ENCODE results near the gene IKZF1.

IKZF1 gene

GRCh38 chr7:50436133-50436806 lies 131.8 kb downstream of the IKZF1 start:
- Histone ChIP-seq H3K36me3 (ENCODE audit: insufficient read depth, low read length) (peaks cover 9% of the 10 kb centered on the region), H3K4me1 (ENCODE audit: insufficient read depth, low read length) (peaks cover 5% of the 10 kb centered on the region), H3K9ac (ENCODE audit: low read depth, low read length) (no peak overlapping the region), H3K9me3 (ENCODE audit: control insufficient read depth, insufficient read depth, low read length) (peaks cover 7% of the 10 kb centered on the region)

- H3K4me1 ChIP-seq (ENCODE audit: insufficient read depth, low read length): 0 out of 2 replicates have a peak, but pooled peaks cover 5% of the 10 kb centered on the region
- H3K9me3 ChIP-seq (ENCODE audit: control insufficient read depth, insufficient read depth, low read length): no peaks in the 10 kb centered on the region
- H3K9ac ChIP-seq (ENCODE audit: low read depth, low read length): no peak overlapping the region
- H3K36me3 ChIP-seq (ENCODE audit: insufficient read depth, low read length): peaks cover 8% of the 10 kb centered on the region; the same call in 1 of the 2 replicates
Measured at GRCh38 chr7:50446542-50446960, 142.0 kb downstream of the IKZF1 start.

DNA sequence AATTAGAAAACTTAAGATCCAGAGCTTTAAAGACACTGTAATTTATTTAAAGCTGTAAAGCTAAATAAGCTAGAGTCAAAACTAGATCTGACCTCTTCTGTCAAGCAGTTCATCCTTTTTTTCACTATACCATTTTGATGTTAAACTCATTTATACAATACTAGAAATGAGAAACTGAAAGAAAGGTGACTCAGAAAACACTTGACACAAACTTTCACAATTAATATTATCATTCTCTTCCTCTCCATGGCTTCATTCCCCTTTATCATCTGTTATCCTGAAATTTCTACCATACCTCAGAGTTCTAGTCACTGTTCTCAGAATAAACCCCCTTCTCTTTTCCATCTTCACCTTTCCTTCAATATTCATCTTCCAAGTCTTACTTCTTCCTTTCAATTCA lies 144.3 kb downstream of the IKZF1 start:
- H3K4me1 ChIP-seq (ENCODE audit: insufficient read depth, low read length): 0 out of 2 replicates have a peak, but pooled peaks cover 5% of the 10 kb centered on the region
- peaks cover 8% of the 10 kb centered on the region; the same call in 1 of the 2 replicates for H3K36me3 ChIP-seq (ENCODE audit: insufficient read depth, low read length)
- H3K9me3 ChIP-seq (ENCODE audit: control insufficient read depth, insufficient read depth, low read length): no peaks in the 10 kb centered on the region
- no peak overlapping the region for H3K9ac ChIP-seq (ENCODE audit: low read depth, low read length)

- peaks cover 8% of the 10 kb centered on the region; the same call in 1 of the 2 replicates for H3K36me3 ChIP-seq (ENCODE audit: insufficient read depth, low read length)
- H3K4me1 ChIP-seq (ENCODE audit: insufficient read depth, low read length): 0 out of 2 replicates have a peak, but pooled peaks cover 5% of the 10 kb centered on the region
- H3K9me3 ChIP-seq (ENCODE audit: control insufficient read depth, insufficient read depth, low read length): no peaks in the 10 kb centered on the region
- peak overlapping the region; percentile 73; the same call in 1 of the 2 replicates for H3K9ac ChIP-seq (ENCODE audit: low read depth, low read length)
Measured at GRCh38 chr7:50449501-50449880, 145.0 kb downstream of the IKZF1 start.

DNA sequence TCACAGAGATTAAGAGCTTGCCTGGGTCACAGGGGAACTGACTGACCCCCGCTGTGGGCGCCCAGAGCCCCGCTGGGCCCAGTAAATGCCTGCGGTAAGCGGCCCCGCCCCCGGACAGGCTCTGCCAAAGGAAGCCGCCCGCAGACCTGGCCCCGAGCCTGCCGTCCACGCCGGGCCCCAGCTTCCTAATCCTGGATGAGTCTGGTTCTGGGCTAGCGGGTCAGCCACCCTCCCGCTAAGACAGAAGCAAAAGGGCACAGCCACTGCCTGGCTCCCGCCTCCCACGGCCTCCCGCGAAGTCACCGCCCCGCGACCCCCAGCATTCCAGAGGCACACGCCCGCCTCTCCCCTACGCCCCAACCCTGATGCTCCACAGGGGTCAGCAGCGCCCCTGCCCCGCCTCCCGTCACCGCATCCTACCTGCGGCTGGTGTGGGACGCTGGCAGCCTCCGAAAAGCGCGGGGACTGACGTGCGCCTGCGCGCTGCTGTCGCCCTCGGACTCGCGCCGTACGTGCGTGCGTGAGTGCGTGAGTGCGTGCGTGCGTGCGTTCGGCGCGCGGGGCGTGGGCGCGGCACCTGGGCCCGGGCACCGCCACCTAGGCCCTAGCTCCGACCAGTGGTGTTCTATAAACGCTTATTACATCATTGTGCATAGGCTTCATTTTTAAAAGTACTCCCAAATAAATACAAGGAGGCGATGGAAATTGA lies 145.5 kb downstream of the IKZF1 start, which contains the start of gene FIGNL1:
Gene FIGNL1, minus strand, starts transcription at position 470 of the 709 bp plus-strand sequence. CDS start 3,063 bp downstream, outside the sequence.
- H3K4me1 ChIP-seq (ENCODE audit: insufficient read depth, low read length): 0 out of 2 replicates have a peak, but pooled peaks cover 5% of the 10 kb centered on the region
- peaks cover 8% of the 10 kb centered on the region; the same call in 1 of the 2 replicates for H3K36me3 ChIP-seq (ENCODE audit: insufficient read depth, low read length)
- H3K9me3 ChIP-seq (ENCODE audit: control insufficient read depth, insufficient read depth, low read length): no peaks in the 10 kb centered on the region
- H3K9ac ChIP-seq (ENCODE audit: low read depth, low read length): peak within 1 kb of the TSS; percentile 73; the same call in 1 of the 2 replicates

DNA sequence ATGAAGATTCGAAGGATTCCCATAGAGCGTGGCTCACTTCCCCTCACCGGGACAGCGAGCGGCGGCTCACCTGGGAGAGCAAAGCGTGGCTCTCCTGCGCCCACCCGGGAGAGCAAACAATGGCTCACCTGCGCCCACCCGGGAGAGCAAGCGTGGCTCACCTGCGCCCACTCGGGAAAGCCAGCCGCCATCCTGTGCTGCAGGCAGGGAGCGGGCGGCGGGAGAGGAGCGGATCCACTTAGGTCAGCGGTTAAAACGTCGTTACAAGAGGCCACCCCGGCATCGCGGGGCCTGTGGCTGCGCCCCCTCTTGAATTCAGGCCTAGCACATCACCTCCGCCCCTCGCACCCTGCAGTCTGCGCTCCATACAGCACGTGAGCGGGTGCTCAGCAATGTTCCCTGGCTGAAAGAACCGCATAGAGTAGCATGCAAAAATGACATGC lies 146.1 kb downstream of the IKZF1 start:
- Histone ChIP-seq H3K9ac (ENCODE audit: low read depth, low read length) (peak overlapping the region; percentile 73; the same call in 1 of the 2 replicates), H3K4me1 (ENCODE audit: insufficient read depth, low read length) (0 out of 2 replicates have a peak, but pooled peaks cover 5% of the 10 kb centered on the region), H3K36me3 (ENCODE audit: insufficient read depth, low read length) (peaks cover 8% of the 10 kb centered on the region; the same call in 1 of the 2 replicates), H3K9me3 (ENCODE audit: control insufficient read depth, insufficient read depth, low read length) (no peaks in the 10 kb centered on the region)
